ENCODE results near the gene IMPDH1.

DNA sequence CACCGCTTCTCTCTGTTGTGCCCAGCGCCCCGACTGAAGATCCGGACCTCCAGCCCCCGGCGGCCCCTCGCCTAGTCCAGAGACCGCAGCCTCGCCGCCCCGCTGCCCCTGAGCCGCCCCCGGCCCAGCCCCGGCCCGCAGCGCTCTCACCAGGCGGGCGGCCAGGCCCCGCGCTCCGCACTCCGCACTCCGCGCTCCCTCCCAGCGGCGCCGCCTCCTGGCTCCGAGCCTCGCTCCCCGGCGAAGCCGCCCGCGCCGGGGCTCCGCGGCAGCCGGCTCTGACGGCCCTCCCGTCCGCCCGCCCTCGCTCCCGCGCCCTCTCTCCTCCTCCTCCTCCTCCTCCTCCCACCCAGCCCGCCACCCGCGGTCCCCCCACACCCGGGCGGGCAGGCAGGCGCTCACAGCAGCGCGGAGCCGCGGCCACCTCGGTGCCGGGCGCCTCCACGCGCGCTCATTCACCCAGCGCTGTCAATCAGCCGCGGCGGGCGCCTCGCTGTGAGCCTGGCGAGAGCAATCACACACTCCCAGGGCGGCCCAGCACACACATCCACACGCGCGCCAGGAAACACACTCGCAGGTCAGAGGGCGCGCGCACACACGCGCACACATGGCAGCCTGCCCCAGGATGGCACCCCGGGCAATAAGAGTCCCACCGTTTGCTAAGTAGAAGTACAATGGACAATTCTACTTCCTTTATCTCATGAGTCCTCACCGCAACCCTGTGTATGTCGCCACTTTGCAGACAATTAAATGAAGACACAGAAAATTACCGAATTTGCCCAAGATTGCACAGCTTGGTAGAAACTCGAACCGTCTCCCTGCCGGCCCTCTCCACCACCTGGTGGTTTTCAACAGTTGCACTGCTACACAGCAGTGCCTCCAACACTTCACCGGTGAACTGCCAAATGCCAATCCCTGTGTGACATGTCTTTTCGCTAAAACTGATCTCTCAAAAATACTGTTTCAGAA lies 48.1 kb downstream of the IMPDH1 start, which contains the start of gene PRRT4:
- TF ChIP-seq, protein P1, sequence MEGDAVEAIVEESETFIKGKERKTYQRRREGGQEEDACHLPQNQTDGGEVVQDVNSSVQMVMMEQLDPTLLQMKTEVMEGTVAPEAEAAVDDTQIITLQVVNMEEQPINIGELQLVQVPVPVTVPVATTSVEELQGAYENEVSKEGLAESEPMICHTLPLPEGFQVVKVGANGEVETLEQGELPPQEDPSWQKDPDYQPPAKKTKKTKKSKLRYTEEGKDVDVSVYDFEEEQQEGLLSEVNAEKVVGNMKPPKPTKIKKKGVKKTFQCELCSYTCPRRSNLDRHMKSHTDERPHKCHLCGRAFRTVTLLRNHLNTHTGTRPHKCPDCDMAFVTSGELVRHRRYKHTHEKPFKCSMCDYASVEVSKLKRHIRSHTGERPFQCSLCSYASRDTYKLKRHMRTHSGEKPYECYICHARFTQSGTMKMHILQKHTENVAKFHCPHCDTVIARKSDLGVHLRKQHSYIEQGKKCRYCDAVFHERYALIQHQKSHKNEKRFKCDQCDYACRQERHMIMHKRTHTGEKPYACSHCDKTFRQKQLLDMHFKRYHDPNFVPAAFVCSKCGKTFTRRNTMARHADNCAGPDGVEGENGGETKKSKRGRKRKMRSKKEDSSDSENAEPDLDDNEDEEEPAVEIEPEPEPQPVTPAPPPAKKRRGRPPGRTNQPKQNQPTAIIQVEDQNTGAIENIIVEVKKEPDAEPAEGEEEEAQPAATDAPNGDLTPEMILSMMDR (IDR thresholded peaks at IDR 0.05), result no peak
- TF ChIP-seq POLR2A (IDR thresholded peaks at IDR 0.05; ENCODE audit: low read depth) (no peak), POLR2AphosphoS5 (IDR thresholded peaks at IDR 0.05) (no peak)

All from esophagus muscularis mucosa (tissue), 3 donors.